GM19193 (cell line): ENCODE data around the gene TMEM184A.

Experiments used
- POLR2A ChIP-seq: IDR thresholded peaks from 4 replicates; pipeline ENCODE4 v1.6.1; 2011; ENCODE audit not compliant: insufficient read depth, insufficient read length; ENCODE audit errors: extremely low read depth

TMEM184A gene

GRCh38 chr7:1562597-1563051 is 6.6 kb upstream of the TMEM184A start:
- TF ChIP-seq POLR2A, result no peak

- no peak for TF ChIP-seq POLR2A
Measured at GRCh38 chr7:1562116-1562515, 6.1 kb upstream of the TMEM184A start.

- TF ChIP-seq POLR2A, result no peak
Measured at GRCh38 chr7:1561036-1561940, 5.3 kb upstream of the TMEM184A start.

GRCh38 chr7:1560620-1561031 is 4.6 kb upstream of the TMEM184A start:
- no peak for TF ChIP-seq POLR2A

GRCh38 chr7:1559626-1560590 is 3.9 kb upstream of the TMEM184A start:
- no peak for TF ChIP-seq POLR2A

GRCh38 chr7:1558841-1559625 is 3.0 kb upstream of the TMEM184A start:
- no peak for TF ChIP-seq POLR2A

- no peak for TF ChIP-seq POLR2A
Measured at GRCh38 chr7:1558181-1558811, 2.3 kb upstream of the TMEM184A start.

GRCh38 chr7:1557771-1558170 is 1.8 kb upstream of the TMEM184A start:
- TF ChIP-seq POLR2A, result no peak

GRCh38 chr7:1557006-1557405 is 1.0 kb upstream of the TMEM184A start:
- TF ChIP-seq POLR2A, result no peak

GRCh38 chr7:1555046-1555812 is 776 bp downstream of the TMEM184A start:
- no peak for TF ChIP-seq POLR2A

GRCh38 chr7:1554333-1555045 is 1.5 kb downstream of the TMEM184A start:
- TF ChIP-seq POLR2A, result no peak

GRCh38 chr7:1553512-1554210 is 2.3 kb downstream of the TMEM184A start:
- TF ChIP-seq POLR2A, result no peak
